Stimulated activated CD4-positive, alpha-beta T cell treated with anti-CD3 and anti-CD28 coated beads, Interleukin-15, amount 100 ng/mL, for 1 hour (primary cell): ENCODE results near the gene UGT1A3.

Experiments
- DNase-seq, 2 donors: peaks; one replicate each; pipeline ENCODE4 v3.0.0-alpha.2; 2020; ENCODE audit warnings: low read depth in 1 of 2, low spot score in 1 of 2

The UGT1A3 gene

DNA sequence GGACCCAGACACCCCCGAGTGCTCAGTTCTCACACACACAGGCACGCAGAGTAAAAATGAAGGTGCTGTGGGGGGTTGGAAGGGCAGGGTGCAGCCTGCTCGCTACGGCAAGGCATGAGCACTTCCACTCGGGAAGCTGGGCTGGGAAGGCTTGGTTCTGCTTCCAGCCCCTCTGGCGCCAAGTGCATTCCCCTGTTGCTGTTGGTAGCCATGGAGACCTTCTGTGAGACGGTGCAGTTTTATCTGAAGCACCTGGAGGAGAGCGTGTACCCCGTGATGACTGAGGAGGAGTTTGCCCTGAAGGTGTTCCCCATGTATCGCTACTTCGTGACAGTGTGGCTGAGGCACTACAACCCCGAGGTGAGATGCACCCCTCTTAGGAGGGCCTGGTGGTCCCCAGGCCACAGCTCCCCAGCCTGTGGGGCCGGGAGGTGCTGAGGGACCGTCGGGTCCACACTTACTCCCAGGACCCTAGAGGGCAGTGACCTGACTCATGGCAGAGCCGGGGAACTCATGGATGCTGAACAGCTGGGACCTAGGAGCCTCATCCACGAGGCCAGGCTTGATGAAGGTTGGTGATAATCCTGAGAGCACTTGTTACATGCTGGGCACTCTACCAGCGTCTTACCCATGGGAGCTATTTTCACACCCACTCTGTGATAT is 64.8 kb downstream of the UGT1A3 start:
- DNase-seq: no peak

GRCh38 chr2:233794128-233794658 is 65.4 kb downstream of the UGT1A3 start:
- DNase-seq: no peak

DNA sequence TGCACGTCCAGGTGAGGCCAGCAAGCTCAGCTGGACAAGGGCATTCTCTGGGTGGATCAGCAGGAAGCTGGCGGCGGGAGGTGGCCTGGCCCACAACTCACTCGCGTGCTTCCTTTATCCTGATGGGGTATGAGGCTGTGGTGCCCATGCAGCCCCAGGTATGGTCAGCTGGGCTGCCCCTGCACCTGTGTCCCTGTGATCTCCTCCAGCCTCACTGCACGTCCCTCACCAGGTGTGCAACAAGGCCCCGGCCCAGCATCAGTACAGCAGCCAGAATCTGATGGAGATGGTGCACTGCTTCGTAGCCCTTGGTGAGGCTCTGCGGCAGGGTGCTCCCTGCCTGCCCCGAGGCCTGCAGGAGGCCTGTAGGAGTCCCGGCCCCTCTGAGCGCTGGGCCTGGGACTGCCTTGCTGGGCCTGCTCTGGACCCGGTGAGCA is 66.9 kb downstream of the UGT1A3 start:
- no peak for DNase-seq

DNA sequence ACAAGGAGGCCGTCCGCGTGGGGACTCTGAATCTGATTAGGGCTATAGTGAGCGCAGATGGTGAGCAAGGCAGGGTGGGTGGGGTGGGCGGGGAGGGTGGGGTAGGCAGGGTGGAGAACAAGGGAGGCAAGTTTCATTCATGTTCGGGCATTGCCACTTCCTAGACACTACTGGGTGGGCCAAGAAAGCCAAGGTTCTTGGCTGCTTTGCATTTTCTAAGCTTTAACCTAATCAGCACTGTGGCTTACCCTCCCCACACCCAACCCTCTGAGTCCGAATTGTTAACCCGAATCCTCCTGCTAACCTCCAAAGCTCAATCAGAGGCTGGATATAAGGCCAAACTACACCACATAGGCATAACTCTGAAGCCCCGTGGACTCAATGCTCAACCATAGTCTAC is 67.4 kb downstream of the UGT1A3 start:
- no peak for DNase-seq

DNA sequence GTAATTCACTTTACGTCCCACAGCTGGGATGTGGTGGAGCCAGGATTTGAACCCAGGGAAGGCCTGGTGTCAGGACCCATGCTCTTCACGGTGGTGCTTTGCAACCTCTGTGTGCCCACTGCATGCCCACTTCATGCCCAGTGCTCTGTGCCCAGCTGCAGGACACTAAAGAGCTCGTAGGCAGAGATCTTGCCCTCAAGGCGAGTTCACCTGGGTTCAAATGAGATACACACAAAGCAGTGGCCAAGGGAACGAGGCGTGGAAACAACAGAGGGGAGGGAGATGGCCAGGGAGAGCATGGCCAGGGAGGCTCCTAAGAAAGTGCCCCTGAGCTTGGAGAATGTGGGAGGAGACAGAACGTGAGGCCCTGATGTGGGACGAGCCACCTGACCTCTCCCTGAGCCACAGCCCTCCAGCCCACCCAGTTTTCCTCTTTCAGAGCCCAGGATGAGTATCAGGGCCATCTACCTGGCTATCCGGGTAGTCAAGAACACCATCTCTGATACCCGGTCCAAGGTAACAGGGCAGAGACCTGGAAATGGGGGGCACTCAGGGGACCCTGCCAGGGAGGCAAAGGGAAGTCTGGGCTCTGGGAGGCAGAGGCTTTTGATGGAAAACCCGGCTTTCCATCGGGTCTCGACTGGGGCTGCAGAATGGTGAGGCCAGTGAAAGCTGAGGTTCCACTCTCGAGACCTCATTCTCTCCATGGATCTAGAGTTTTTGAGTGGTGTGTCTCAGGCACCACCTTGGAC is 69.7 kb downstream of the UGT1A3 start:
- DNase-seq: no peak

GRCh38 chr2:233799087-233799665 is 70.3 kb downstream of the UGT1A3 start:
- DNase-seq: no peak

GRCh38 chr2:233799716-233800115 is 70.9 kb downstream of the UGT1A3 start:
- no peak for DNase-seq

- no peak for DNase-seq
These were observed 71.4 kb downstream of the UGT1A3 start for GRCh38 chr2:233800208-233800607.

GRCh38 chr2:233801357-233802131 is 72.7 kb downstream of the UGT1A3 start:
- no peak for DNase-seq

DNA sequence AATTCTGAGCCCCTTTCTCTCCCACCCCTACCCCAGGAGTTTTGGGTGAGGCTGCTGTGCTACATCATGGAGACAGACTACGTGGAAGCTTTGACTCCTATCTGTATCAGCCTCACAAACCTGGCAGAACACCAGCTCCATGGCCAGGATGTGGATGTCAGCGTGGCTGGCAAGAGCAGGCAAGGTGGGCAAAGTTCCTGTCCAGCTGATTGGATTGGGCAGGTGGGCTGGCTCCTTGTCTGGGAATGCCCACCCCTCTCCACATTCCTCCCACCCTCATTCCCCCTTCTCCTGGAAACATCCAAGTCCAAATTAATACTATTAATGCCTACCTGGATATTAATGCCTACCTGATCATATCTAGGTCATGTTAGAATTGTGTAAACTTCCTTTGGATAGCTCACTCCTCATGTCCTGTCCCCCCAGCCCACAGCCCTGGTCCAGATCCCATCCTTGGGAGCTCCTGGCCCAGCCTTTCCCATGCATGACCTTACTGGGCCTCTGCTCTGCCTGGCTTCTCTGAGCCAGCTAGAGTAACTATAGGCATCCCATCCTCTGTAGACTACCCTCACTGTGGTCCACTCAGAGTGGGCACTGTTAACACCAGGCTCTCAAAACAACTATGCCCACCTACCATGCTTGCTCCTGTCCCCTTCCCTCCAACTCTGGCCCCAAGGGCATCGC is 73.4 kb downstream of the UGT1A3 start:
- no peak for DNase-seq

- DNase-seq: no peak
These were observed 74.6 kb downstream of the UGT1A3 start for GRCh38 chr2:233803292-233803911.

- no peak for DNase-seq
These were observed 75.2 kb downstream of the UGT1A3 start for GRCh38 chr2:233803994-233804393.

DNA sequence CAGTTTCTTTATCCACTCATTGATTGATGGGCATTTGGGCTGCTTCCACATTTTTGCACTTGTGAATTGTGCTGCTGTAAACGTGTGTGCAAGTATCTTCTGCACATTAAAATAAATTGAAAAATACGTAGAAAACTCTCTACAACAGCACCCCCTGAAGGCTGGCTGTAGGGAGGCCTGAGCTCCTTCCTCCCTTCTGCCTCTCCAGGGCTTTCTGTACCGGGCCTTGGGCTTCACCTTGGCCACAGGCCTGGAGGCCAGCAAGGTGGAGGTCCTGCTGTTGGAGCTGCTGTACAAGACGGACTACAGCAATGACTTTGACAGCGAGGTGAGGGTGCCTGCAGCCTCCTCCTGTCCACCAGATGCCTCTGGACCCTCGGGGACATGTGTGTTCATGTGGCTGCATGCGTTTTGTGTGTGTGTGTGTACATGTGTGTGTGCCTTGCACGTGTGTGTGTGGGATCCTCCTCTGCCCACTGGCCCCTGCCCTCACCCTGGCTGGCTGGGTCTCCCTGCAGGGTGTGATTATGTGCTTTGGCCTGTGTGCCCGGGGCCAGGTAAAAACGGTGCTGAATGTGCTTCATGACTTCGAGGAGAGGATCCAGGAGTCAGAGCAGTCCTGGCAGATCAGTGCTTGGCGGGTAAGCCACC is 78.5 kb downstream of the UGT1A3 start:
- DNase-seq: no peak

DNA sequence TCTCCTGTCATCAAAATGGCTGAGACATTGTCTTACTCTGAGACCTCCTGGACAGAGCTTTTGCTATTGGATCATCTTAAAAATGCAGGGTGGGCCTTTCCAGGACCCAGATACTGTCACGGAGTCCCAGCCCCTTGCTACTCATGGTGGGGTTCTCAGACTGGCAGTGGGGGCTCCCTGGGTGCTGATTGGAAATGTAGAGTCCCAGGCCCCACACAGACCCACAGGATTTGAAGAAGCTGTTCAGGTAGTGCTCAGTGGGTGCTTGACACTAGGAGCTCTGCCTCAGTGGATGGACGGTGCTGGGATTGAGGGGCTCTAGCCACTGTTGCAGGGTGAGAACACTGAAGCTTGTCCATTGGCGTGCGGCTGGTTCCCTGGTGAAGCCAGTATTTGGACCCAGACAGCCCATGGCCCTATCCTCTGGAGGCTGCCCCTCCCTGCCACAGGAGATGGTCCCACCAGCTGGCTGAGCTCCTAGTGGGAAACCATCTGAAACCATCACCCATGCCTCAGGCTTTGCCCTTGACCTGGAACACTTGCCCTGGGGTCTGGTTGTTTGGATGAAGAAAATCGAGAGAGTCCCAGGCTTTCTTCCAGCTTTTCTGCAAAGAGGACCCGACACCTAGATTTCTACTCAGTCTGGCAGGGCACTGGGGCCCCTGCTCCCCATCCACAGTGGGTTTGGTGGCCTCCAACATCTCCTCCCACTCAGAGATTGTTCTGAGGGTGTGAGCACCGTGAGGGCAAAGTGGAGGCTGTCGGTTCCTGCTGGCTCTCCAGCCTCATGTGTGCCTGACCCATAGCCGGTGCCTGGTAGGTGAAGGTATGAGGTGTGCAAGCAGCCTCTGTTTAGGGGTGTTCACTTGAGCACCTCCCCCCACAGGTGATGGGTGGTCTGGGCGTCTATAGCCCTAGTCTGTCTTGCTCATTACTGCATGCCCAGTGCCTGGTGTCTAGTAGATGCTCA is 79.4 kb downstream of the UGT1A3 start:
- DNase-seq: no peak

DNA sequence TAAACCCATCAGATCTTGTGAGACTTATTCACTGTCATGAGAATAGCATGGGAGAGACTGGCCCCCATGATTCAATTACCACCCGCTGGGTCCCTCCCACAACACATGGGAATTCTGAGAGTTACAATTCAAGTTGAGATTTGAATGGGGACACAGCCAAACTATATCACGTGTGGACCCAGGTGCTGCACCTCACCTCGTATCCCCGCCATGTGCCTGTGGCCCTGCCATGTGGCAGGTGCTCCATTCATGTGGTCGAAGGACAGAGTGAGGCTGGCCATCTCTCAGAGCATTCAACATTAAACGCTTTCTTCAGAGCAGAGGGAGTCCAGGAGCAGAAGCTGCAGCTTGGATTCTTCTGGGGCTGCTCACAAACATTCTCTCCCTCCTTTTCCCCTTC is 81.5 kb downstream of the UGT1A3 start:
- DNase-seq: no peak

DNA sequence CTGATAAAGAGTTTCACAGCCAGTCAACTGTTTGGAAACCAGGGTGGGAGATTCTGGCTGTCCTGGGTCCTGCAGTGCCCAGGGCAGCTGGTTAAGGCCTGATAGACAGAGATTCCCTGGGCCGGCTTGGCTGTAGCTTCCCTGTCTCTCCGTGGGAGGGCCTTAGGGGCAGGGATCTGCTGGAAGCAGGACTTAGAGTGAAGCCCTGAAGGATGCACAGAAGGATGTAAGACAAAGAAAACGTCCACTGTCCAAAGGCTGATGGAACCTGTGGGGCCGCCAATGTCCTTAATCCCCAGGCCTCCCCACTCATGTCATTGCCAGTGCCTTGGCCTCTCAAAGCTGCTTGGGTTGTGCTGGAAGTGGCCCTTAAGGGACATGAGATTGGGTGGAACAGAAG is 82.2 kb downstream of the UGT1A3 start:
- no peak for DNase-seq

- DNase-seq: no peak
These were observed 82.9 kb downstream of the UGT1A3 start for GRCh38 chr2:233811732-233812131.

DNA sequence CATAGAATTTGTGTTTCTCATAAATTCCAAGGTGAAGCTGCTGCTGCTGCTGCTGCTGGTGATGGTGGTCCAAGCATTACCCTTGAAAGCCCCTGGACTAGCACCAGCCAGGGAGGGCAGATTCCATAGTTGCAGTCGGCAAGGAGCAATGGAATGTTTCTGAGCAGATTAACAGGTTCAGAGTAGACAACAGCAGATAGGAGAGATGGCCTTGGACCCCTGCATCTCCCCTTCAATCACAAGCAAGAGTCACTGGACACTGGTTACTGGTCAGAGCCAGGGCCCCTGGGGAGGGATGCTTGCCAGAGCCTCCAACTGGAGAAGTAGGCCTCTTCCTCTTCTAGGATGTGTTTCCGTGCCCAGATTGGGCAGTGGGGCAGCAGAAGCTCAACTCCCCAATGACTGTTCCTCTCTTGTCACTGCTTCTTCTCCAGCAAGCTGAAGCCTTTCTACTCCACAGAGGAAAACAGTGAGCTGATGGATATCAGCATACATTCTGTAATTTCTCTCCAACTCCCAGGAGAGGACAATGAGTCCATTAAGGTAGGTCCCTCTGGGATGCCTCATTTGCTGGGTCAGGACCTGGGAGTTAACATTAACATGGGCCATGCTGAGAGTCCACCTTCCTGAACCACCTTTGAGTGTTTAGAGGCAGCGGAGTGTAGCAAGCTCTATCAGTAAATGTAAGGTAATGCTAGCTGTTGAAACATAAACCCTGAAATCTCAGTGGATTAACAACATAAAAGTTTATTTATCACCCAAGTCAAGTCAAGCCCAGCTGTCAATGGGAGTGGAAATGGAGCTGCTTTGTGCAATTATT is 84.6 kb downstream of the UGT1A3 start:
- no peak for DNase-seq
